Uterus (tissue), 2 donors: Measurements from ENCODE around the gene MAP2K7.

Source experiments
- CTCF ChIP-seq, 4 experiments: fragments of 200-600 bp in 2 of 4; fragments of 450-650 bp in 2 of 4; sonication (generic) in 2 of 4; IDR thresholded peaks; one replicate each; pipeline ENCODE4 v1.5.1; 2016 to 2019; ENCODE audit warnings: antibody characterized with exemption in 4 of 4, mild to moderate bottlenecking in 2 of 4, moderate library complexity in 1 of 4
- POLR2A ChIP-seq, 2 donors: fragments of 450-650 bp; IDR thresholded peaks; one replicate each; pipeline ENCODE4 v1.6.1; 2016; ENCODE audit warnings: antibody characterized with exemption in 2 of 2, mild to moderate bottlenecking in 1 of 2, moderate library complexity in 1 of 2

GRCh38 chr19:7869453-7869909 lies 34.2 kb upstream of the MAP2K7 start:
- TF ChIP-seq CTCF (IDR thresholded peaks at IDR 0.05), result no peak
- TF ChIP-seq POLR2A (IDR thresholded peaks at IDR 0.05), result peak in 1 of 2 donors; percentile 14
